Measurements from ENCODE around the gene LRRC8B. TPM values are rescaled to one million over a fixed set of nuclear protein-coding genes. Genes with fewer than 3 reads are reported as not detected.

LRRC8B gene
- total RNA-seq, 1 donor from 2014 or later: 11.6 TPM

GRCh38 chr1:89631816-89632656, 107.4 kb downstream of the LRRC8B start:
- DNase-seq (ENCODE audit: low read depth): peak; percentile 25

- peak; percentile 78 for DNase-seq (ENCODE audit: low read depth)
Observed at GRCh38 chr1:89632657-89633247, 108.1 kb downstream of the LRRC8B start, which contains the start of gene LRRC8C. Gene LRRC8C, plus strand, starts transcription at chr1:89633120. Its CDS starts 53,354 bp downstream, at chr1:89686474.

GRCh38 chr1:89633248-89633799, 108.7 kb downstream of the LRRC8B start:
- peak; percentile 62 for DNase-seq (ENCODE audit: low read depth)

- no peak for DNase-seq (ENCODE audit: low read depth)
Observed at GRCh38 chr1:89633800-89634625, 109.4 kb downstream of the LRRC8B start.

GRCh38 chr1:89635825-89636815, 111.5 kb downstream of the LRRC8B start:
- DNase-seq (ENCODE audit: low read depth): no peak

- no peak for DNase-seq (ENCODE audit: low read depth)
Observed at GRCh38 chr1:89637496-89637895, 112.9 kb downstream of the LRRC8B start.

GRCh38 chr1:89640440-89640839, 115.8 kb downstream of the LRRC8B start:
- peak; percentile 35 for DNase-seq (ENCODE audit: low read depth)

- DNase-seq (ENCODE audit: low read depth): no peak
Observed at GRCh38 chr1:89641781-89642180, 117.2 kb downstream of the LRRC8B start.

GRCh38 chr1:89643577-89643976, 118.9 kb downstream of the LRRC8B start:
- no peak for DNase-seq (ENCODE audit: low read depth)

GRCh38 chr1:89644119-89644814, 119.6 kb downstream of the LRRC8B start:
- no peak for DNase-seq (ENCODE audit: low read depth)

GRCh38 chr1:89646259-89646658, 121.6 kb downstream of the LRRC8B start:
- no peak for DNase-seq (ENCODE audit: low read depth)

Other genes with a start within 250 kb of the LRRC8B start
- gene GBP6, start 160.8 kb upstream of the LRRC8B start, total RNA-seq: 0.16 TPM in 1 of 2 replicates, not detected in the other
- 0.99 and 1.8 TPM in 2 replicates for gene LRRC8C, start 108.3 kb downstream of the LRRC8B start, total RNA-seq

Measured in myocyte (in vitro differentiated cells).